ENCODE results near the gene PLXNA2.

PLXNA2 gene

DNA sequence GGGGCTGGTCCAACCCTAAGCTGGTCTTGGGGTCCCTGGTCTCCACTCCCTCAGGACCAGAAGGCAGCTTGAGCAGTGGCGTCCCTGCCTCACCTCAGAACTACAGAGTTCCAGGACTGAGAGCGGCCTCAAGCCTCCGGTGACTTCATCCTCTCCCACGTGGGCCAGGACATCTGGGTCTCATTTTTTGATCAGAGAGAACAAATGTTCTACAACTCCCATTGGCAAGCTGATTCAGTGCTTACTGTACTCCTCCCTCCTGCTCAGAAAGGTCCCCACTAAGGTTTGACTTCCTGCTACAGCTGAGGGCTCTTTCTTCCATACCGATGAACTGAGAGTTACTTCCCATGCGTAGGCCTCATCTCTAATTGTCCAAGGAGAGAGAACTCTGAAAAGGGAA lies 78.5 kb downstream of the PLXNA2 start:
- H3K4me3 ChIP-seq (ENCODE audit: low read depth, low read length): no peak overlapping the region

DNA sequence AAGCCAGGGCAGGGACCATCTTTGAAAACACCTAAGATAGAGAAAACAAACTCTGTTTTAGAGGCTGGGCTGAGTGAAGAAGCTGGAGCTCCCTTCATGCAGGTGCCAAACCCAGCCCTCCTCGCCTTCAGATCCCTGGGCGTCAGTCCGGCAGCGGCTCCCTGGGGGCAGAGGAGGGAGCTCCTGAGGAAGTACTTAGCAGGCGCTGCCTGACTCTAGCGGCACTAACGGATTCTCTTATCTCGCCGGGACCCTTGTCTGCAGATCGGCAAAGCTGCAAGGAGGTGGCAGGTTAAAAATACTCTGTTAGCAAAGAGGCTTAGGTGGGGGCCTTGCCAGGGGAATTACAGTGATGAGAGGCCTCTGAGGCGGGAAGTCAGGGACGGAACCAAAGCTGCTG lies 79.6 kb downstream of the PLXNA2 start:
- no peak overlapping the region for H3K4me3 ChIP-seq (ENCODE audit: low read depth, low read length)

DNA sequence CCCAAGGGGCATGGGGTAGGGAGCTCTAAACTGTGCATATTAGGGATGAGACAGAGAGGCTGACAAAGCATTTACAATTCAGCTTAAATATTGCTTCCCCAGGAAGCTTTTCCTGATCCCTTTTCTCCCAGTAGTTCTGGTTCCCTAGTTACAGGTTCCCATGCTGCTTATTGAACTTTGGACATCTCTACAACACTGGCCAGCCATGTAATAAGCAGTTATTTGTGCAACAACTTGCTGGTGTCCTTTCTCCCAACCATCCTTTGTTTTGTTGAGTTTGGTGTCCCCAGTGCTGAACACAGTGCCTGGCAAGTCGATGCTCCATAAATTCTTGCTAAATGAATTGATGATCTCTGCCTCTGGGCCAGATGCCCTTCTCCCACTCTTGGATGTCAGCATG lies 80.6 kb downstream of the PLXNA2 start:
- H3K4me3 ChIP-seq (ENCODE audit: low read depth, low read length): no peak overlapping the region

DNA sequence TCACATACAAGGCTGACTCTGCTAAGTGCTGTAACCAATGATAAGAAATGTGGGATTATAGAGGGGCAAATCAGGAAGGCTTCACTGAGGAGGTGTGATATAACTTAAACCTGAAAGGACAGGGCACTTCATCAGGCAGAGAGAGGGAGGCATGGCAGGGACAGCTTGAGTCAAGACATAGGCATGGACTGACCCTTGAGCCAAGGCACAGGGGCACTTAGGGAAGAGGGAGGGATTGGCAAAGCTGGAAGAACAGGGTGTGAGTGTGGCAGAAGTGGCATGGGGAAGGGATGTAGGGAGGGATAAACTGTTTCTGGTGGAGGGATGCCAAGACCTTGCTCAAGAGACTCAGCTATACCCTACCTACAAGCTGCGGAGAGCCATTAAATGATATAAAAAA lies 81.3 kb downstream of the PLXNA2 start:
- no peak overlapping the region for H3K4me3 ChIP-seq (ENCODE audit: low read depth, low read length)

DNA sequence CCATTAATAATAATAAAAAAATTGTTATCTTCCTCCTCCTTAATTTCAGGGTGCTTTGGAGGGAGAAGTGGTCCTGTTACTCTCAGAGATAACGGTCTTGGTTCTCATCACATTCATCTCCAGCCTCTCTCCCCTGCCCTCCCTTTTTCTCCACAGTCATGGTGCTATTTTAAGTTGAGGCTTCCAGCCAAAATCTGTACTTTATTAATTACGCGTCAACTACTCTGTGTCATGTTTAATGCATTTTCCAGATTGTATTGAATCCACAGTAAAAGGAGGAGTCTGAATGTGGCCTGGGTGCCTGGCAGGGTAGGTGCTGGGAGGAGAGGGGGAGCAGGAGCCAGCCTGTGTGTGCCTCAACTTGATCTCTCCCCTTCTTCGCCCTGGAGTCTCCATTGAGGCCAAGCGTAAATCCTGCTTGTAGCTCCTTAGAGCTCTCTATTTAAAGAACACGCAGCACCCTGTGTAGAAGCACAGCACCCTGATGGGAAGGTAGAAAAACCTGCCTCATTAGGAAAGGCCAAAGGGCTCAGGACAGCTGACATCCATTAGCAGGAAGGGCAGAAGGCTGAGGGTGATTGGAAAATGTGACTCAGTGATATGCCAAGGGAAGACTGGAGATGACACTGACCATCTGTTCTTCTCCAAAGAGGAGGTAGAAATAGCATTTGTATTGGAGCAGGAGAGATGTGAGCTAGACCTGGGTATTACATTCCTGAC lies 82.4 kb downstream of the PLXNA2 start:
- no peak overlapping the region for H3K4me3 ChIP-seq (ENCODE audit: low read depth, low read length)

DNA sequence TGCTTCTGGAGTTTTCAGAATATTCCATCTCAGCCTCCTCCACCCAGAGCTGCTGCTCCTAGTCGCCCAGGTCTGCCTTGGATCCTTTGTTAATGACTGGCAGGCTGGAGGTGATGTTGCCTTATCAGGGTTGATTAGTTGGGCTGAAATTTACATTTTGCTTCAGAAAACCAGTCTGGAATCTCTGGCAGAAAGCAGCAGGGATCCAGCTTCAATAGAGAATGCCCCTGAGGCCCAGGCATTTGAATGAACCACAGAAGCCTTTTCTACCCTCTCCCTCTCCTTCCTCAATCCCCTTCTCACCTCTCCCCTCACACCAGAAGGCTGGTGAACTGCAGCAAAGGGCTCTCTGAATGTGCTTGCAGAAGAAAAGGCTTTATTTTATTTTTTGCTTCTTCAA lies 83.2 kb downstream of the PLXNA2 start:
- no peak overlapping the region for H3K4me3 ChIP-seq (ENCODE audit: low read depth, low read length)

DNA sequence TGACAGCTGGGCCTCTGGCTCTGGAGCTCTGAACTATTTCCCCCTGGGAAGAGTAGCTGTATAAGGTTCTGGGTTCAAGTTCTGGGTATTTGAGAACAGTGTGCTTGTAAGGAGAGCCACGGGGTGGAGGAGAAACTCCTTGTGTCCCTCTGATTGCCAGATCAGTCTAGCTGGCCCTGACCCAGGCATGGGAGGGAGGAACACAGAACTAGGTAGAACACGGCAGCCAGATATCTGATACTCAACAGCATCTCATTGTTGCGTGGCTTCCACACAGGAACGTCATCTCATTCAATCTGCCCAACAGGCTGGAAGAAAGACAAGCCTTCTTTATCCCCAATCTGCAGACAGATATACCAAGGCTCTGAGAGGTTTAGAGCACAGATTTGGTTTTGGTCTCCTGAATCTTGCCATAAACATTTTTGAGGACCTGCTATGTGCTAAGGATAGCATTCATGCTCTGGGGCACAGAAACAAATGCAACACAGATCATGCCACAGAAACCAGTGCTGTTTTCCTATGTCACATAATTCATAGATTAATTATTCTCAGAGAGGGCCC lies 83.8 kb downstream of the PLXNA2 start:
- no peak overlapping the region for H3K4me3 ChIP-seq (ENCODE audit: low read depth, low read length)

DNA sequence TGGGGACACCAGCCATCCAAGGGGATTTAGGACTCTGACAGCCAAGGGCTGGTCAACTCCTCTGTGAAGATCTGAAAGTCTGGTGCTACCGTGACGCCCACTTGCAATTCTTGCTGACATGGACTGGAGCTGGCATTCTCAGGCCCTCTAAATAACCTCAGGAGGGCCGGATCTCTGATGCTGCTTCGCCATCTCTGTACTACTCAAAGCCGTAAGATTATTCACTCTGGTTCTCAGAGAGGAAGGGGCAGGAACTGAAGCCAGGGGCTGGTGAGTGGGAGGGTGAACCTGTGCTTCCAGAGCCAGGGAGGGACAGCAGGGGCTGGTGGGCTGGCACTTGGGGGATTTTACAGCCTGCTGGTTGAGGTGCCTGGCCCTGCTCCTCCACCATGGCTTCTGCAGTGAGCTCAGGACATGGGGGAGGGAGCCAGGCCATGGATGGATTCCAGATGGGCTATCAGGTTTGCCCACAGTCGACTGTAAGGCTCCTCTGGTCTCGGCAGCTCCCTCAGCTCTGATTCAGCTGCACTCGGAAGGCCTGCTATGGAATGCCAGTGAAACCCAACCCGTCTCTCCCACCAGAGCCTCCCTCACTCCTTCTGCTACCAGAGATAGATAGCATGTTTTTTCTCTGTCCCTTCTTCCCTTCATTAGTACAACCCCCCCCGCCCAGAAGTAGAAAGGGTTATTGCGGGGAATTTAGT lies 84.5 kb downstream of the PLXNA2 start:
- H3K4me3 ChIP-seq (ENCODE audit: low read depth, low read length): no peak overlapping the region

DNA sequence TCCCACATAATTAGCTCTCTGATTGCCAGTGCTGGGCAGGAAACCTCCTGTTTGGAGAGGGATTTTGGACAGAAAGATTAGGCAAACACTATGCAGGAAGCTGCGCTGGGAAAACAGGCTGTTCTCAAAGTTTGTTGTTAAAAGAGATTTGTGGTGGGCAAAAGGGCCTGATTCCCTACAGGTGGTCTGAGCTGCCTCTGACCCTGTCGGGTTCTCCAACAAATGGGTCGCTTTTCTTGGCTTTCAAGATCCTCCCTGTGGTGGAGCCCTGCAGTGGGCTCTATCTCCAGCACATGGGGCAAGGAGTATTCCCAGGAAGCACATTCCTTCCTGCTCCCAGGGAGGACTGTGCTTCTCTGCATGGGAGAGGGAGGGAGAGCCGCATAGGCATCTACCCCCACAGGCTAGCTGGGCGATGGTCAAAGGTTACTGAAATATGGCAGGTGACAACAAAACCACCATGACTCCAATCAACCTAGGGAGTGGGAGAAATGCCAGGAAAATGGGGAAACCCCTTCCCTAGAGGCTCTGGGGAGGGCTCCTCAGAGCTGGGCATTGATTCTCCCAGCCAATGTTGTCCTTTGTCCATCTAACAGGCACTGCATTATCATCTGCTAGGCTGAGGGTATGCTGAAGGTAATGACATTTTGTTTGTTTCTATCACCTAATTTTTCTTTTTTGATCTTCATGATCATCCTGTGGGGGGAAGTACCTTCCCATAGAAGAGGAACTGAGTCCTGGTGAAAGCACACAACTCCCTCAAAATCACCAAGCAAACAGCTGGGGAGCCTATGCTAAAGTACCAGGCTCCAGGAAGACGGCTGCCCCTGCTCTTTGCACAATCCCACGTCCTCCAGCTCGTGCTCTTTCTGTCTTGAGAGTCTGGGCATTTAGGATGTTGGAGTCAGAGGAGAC lies 85.3 kb downstream of the PLXNA2 start:
- H3K4me3 ChIP-seq (ENCODE audit: low read depth, low read length): no peak overlapping the region

DNA sequence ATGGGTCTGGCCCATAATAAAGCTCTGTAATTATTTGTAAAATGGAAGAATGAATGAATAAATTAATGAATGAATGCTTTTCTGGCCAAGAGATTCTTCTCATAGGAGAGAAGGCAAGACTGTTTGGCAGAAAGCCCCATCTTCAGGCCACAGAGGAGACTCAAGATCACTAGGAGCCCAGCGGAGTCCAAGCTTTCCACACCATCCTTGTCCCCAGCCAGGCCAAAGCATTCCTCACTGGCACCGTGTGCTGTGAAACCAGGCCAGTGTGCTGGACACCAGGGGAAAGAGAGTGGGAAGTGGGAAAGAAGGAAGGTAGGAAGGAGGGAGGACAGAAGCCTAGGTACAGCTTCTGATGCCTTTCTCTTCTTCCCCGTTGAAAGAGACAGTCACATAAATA lies 86.4 kb downstream of the PLXNA2 start:
- no peak overlapping the region for H3K4me3 ChIP-seq (ENCODE audit: low read depth, low read length)

DNA sequence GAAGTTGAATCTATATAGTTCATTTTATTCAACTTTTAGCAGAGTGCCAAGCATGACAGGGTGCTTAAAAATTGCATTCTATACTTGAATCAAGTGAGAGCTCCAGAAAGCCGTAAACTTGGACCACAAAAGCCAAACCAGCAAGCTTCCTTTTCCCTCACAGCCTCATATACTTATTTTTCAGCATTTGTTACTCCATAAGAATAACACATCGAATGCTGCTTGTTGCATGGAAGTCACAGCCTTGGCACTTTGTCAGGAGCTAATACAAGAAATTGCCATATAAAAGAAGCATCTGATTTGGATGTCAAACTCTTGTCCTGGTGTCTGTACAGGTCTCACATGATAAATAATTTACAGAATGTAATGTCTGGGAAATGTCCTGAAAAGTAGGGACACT lies 87.4 kb downstream of the PLXNA2 start:
- no peak overlapping the region for H3K4me3 ChIP-seq (ENCODE audit: low read depth, low read length)

DNA sequence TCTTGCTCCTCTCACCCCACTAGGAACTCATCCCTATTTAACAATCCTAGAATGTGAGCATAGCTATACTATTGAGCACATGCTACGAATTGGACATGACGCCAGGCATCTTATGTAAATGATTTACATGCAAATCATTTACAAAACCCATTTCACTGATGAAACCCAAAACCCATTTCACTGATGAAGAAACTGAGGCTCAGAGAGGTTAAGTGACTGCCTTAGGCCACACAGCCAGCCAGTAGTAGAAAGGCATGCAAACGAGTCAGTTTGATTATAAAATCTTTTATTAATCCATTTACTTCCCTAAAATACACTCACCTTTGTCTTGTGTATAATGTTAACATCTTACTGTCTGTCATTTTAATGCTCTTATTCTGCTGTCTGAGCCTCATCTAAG lies 87.9 kb downstream of the PLXNA2 start:
- no peak overlapping the region for H3K4me3 ChIP-seq (ENCODE audit: low read depth, low read length)

DNA sequence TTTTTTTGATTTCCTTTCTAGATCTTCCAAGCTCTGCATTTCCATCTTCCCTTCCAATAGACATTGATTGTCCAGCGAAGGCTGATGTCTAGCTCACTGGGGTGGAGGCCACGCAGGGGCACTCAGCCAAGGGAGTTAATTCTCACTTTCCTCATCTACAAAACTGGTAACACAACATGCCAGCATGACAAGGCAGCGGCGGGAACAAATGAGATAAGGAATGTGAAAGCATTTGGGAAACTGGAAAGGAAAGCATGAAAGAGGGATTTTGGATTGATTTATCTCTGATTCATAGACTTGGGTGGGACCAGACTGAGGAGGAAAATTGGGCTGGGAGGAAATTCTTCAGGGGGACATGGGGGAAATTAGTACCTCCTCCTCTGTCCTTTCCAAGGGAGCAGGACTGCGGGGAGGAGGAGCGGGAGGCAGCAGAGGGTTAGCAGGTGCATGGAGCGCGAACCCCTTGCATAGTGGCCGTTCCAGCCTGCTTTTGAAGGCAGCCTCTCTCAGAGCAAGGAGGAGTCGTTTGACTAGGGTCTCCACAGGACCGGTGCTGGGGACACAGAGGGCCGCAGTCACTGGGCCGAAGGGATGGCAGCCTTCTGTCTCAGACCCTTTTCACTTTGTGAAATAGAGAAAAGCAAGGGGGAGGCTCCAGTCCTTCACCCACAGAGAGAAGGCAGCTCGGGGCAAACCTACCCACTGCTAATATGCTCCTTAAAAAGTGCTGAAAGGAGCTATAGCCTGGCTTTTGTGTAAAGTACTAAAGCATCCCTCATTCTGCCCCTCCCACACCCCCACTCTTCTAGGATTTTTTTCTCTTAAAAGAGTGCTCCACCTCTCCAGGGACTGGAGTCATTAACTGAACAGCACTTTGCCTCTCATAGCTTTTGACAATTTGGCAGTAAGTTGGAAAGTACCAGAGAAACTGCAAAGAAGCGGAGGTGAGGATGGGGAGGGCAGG lies 89.2 kb downstream of the PLXNA2 start:
- no peak overlapping the region for H3K4me3 ChIP-seq (ENCODE audit: low read depth, low read length)

DNA sequence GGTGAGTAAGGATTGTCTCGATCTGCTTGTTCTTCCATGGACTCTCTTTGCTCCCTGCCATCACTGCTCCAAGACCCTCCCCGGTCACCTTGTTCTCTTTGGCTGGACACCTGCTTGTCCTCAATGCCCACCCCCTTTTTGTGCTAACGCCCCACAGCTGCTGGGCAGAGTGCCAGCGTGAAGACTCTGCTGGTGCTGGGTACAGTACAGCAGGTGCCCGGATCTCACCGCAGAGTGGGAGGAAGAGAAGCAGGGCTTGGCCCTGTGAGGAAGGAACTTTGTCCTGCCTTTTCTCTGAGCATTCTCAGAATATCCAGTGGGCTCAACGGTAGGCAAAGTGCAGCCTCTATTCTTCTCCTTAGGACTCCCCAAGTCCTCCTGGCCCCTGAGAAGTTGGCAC lies 90.1 kb downstream of the PLXNA2 start:
- H3K4me3 ChIP-seq (ENCODE audit: low read depth, low read length): no peak overlapping the region

DNA sequence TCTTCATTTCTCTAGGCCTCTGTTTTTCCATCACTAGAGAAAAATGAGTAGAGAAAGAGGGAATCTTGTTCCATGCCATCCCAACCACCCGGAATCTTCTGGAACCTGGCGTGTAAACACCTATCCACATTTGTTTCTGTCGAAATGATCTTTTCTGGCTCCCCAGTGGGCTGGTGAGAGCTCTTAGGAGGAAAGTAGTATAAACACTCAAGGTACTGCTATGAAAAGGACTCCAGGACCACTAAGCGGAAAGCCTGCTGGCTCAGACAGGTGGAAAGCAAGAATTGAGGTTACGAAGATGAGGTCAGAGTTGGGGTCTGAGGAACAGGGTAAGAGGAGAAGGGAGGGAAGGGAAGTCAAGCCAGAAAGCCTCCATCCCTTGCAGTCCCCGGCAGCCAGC lies 90.8 kb downstream of the PLXNA2 start:
- no peak overlapping the region for H3K4me3 ChIP-seq (ENCODE audit: low read depth, low read length)

DNA sequence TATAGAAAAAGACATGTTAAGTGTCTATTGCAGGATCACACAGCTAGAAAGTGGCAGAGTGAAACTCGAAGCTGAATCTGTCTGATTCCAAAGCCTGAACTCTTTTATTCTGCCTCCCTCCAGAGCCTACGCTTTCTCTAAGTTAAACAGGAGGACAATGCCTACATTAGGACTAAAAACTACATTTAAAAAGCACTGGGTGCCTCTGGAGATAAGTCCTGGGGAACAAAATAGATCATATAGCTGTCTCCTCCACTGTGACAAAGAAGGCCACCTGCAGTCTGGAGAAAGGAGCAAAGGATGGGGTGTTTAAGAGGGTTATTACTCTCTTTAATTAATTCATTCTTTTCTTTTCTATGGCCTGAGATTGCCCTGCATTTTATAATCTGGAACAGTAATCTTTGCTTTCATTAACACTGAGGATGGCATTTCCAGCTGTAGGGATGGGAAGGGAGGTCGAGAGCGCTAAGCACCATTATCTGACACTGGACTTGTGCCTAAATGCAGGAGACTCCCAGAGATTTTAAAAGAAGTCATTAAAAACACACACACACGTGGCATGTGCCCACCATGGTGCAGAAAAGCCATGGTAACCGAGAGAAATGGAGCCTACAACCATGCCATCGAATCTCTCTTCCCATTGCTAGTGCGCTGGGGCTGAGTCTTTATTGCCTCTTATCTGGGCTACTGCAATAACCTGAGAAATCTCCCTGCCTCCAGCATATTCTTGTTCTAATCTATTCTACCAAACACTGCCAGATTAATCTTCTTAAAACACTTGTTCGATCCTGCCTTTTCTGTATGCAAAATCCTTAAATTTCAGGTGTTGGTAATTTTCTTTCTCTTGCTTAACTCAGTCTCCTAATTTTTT lies 92.2 kb downstream of the PLXNA2 start:
- no peak overlapping the region for H3K4me3 ChIP-seq (ENCODE audit: low read depth, low read length)

DNA sequence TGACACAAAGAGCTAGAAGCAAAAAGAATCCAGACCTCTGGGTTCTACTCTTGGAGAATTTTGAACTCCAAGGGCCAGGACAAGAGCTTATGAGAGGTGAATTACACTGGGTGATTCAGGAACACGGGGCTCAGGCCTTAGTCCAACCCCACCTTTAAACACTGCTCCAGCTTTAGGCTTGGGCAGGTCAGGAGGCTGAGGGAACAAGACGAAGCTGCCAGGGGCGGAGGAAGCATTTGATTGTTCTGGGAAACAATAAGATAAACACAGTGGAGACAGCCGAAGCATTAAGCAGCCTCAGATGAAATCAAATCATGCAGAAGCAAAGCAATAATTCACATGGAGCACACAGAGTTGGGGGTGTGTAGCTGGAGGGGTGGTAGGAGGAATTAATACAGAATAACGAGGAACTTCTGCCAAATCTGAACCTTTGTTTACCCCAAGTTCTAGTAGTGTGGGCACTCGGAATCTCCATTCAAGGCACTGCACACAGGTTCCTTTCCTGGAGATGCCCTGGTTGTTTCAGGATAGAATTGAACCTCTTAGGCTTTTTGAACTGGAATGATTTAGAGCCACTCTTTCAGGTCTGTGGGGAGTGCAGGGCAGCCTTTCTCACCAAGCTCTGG lies 93.2 kb downstream of the PLXNA2 start:
- H3K4me3 ChIP-seq (ENCODE audit: low read depth, low read length): no peak overlapping the region

DNA sequence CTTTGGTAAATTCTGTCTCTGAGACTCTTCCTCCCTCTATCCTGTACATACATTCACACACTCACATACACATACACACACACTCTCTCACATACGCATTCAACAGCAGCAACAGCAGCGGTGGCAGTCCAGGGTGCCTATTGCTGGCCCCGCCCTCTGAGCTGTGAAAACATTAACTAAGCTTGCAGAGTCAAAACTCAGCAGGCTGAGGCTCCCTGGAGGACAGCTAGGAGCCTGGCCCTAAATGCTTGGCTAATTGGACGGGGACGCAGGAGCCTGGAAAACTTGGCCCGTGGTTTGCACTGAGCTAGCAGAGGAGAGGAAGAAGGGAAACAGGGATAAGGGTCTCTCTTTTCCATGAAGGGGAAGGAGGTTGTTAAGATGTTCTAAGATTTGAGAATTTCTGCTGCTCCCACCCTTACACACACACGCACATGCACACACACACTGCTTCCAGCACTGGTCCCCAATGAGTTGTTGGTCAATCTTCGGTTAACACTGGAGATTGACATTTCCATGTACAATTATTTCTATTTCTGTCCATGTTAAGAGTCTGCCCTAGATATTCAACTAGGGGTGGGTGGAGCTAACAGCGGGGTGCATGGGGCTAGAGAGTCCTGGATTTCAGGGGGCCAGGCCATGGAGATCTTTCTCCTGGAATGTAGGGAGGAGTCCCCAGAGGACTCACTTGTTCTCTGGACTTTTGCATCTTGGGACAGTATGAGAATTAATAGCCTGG lies 94.2 kb downstream of the PLXNA2 start:
- H3K4me3 ChIP-seq (ENCODE audit: low read depth, low read length): no peak overlapping the region

All from iPS-11a (cell line).